Glomerular visceral epithelial cell (primary cell): ENCODE measurements around the gene RAB3B.
"Not testable (repeated sequence)": the region's sequence is repeated elsewhere in the genome, so short reads cannot be mapped to it uniquely, and the experiment has no call there.

Source experiments
- DNase-seq: peaks from one replicate; pipeline ENCODE4 v3.0.0-alpha.2; 2016; ENCODE audit errors: extremely low spot score

RAB3B gene

DNA sequence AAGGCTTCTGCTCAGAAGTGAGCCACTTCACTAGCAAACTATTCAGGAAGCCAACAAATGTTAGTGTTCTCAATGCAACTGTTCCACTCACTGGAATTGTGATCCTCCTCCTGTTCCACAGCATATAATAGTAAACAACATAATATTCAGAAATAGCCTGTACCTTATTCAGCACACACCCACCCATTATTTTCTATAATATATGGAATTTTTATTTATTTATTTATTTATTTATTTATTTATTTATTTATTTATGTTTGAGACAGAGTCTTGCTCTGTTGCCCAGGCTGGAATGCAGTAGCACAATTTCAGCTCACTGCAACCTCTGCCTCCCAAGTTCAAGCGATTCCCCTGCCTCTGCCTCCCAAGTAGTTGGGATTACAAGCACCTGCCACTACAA is 117.2 kb downstream of the RAB3B start:
- DNase-seq, result not testable (repeated sequence)

DNA sequence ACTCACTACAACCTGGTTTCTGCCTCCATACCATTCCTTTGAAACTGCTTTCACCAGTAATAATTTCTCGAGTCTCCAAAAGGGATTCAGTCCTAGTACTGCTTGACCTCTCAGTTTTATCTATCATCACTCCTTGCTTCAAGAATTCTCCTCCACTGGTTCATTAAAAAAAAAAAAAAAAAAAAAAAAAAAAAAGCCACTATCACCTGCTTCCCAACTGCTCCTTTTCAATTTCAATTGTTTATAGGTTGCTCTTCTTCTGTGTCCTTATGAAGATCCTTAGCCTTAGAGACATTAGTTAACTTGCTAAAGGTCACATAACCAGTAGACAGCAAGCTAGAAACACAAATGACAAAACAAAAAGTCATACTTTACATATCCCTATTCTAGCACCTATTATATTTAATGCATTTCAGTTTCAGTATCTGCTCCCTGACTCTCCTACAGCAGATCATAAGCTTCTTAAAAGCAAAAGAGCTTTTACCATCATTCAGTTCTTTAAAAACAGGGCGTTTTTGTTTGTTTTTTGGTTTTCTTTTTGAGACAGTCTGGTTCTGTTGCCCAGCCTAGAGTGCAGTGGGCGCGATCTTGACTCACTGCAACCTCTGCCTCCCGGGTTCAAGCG is 119.0 kb downstream of the RAB3B start:
- DNase-seq, result no peak

DNA sequence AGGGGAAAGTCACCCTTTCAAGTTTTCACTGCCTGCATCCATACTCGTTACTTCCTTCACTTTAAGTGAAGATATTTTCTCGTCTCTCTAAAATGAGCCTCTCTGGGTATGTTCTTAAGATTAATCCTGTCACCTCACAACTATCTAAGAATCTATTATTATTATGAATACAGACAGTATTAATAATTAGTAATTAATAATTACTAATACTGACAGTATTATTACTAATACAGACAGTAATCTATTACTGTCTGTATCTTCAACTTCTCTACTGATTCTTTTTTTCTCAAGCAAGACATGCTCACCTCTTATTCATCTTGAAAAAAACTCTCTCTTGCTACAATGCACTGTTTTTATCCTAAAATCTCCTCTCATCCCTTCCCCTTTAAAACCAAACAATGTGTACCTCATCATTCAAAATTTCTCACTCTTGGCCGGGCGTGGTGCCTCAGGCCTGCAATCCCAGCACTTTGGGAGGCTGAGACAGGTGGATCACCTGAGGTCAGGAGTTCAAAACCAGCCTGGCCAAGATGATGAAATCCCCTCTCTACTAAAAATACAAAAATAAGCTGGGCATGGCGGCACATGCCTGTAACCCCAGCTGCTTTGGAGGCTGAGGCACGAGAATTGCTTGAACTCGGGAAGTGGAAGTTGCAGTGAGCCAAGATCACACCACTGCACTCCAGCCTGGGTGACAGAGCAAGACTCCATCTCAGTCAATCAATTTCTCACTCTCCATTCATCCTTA is 119.7 kb downstream of the RAB3B start:
- no peak for DNase-seq

DNA sequence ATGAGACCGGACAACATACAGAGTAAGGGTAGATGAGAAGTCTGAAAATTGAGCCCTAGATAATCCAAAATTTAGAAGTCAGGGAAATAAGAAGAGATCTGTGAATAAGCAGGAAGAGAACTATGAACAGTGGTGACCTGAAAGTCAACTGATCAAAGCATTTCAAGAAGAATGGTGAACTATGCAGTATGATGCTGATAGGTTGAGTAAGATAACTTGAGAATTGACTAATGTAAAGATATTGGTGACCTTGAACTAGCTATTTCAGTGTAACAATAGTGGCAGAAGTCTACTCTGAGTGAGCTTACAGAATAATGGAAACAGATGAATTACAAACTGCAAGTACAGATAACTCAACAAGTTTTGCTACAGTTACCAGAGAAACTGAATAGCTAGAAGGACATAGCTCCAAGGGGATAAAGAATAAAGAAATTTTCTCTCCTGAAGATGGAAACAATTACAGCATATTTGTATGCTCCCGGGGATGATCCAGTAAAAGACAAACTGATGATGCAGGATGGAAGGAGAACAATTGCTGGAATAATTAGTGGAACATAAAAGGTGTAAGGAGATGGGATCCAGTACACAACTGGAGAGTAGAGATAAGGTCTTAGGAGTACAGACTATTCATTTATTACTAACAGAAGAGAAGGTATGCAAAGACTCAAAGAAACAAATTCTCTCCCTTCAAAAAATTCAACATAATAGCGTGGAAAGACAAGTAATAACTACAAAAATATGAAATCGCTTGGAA is 122.8 kb downstream of the RAB3B start:
- DNase-seq, result no peak

DNA sequence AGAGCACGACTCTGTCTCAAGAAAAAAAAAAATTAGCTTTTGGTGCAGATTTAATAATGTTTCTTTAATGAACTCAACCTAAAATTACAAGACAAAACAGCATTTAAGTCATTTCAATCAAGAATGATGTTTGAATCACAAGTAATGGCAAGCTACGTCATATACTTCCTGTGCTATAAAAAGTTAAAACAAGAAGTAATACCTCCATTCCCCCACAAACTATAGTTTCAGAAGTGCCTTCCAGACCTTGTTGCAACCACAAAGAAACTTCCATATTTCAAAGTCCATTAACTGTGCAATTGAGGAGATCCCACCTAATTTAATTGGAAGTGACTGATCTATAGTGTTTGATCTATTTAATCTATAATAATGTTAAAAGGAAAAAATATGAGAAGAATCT is 127.1 kb downstream of the RAB3B start:
- DNase-seq, result no peak

DNA sequence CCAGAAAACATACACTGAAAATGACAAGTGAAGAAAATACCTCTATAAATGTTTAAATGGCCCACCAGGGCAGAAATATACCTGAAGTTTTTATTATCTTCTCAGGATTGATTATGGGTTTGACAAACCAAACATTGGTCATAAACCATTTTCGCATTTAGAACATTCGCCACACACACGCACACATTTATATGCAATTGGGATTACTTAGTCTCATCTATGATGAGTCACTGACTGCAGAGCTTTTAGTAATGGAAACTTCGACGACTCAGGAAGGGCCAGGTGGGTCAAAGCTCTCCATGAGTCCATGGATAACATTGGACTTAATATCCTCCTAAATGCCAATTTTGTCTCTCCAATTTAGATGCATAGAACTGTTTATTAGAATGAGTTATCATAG is 128.8 kb downstream of the RAB3B start:
- no peak for DNase-seq

DNA sequence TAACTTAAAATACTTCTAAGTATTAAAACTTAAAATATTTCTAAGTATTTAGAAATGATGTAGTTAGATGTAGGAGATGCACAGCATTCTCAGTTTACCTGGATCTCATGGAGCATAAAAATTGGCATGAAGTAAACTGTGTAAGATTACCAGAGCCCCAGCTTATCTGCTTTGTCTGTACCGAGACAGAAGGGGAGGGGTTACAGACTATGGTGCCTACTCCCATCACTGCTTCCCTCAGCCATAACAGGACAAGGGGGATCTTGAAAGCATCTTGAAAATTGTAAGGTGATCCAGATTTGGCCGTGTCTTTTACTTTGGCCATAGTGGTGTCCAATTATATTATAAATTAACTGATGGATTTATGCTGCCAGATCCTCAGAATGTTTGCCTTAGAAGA is 130.8 kb downstream of the RAB3B start:
- no peak for DNase-seq

DNA sequence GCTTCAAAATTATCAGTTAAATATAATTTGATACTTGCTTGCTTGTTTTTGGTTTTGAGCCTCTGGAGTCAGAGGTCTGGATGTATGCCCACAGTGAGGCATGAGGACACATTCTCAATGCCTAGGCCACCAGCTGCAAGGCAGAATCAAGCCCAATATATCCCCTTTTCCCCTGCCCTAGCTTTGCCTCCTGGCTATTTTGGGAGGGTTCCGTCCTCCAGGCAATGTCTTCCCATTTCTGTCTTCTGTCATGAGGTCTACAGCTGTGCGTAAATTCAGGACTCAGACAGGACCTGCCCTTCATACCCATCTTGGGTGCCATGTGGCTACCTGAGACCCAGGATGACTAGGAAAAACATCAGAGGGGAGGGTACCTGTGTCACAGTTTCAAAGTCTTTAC is 131.2 kb downstream of the RAB3B start:
- DNase-seq, result no peak

DNA sequence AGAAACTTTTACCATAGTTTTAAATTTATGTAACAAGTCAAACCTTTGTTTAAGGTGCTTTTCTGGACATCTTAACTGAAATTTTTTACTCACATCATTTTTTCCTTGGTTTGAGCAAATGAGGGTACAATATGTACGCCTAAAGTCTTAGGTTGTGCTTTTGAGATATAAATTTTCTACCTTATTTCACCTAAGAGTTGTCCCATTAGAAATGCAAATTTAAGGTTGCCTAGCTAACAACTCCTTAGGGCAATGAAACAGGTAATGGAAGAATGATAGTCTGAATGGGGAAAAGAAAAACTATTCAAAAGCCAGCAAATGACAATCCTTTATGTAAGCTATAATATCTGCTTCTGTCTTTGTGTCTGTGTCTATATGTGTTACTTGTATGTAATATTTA is 131.6 kb downstream of the RAB3B start:
- DNase-seq, result no peak
